ENCODE measurements around the gene FNDC5.

Gene FNDC5

GRCh38 chr1:32893198-32894018 lies 22.7 kb upstream of the FNDC5 start:
- DNase-seq (no peak), ATAC-seq (replicated peaks) (peak; percentile 44)
- no peak overlapping the region for H3K27ac Mint-ChIP-seq
- no peaks in the 10 kb centered on the region for H3K36me3 Mint-ChIP-seq (ENCODE audit: insufficient read depth)
- H3K4me1 Mint-ChIP-seq (ENCODE audit: low read depth in 2 of 2) = peaks cover 0 to 11% of the 10 kb centered on the region in 2 donors
- H3K9me3 Mint-ChIP-seq = no peaks in the 10 kb centered on the region
- peaks cover 55 to 100% of the 10 kb centered on the region in 2 donors for H3K27me3 Mint-ChIP-seq
- peak overlapping the region; percentile 70 to 75 for H3K4me3 Mint-ChIP-seq

GRCh38 chr1:32892368-32893197 lies 21.9 kb upstream of the FNDC5 start:
- H3K36me3 Mint-ChIP-seq (ENCODE audit: insufficient read depth) = no peaks in the 10 kb centered on the region
- H3K27ac Mint-ChIP-seq = peak overlapping the region in 1 of 2 donors; percentile 39
- peaks cover 57 to 100% of the 10 kb centered on the region in 2 donors for H3K27me3 Mint-ChIP-seq
- no peaks in the 10 kb centered on the region for H3K9me3 Mint-ChIP-seq
- peak overlapping the region; percentile 70 to 75 for H3K4me3 Mint-ChIP-seq
- DNase-seq (peak in 2 of 3 experiments; percentile 28 to 42), ATAC-seq (replicated peaks) (peak; percentile 82)
- peaks cover 0 to 11% of the 10 kb centered on the region in 2 donors for H3K4me1 Mint-ChIP-seq (ENCODE audit: low read depth in 2 of 2)

GRCh38 chr1:32891630-32892029 lies 20.9 kb upstream of the FNDC5 start:
- Mint-ChIP-seq H3K9me3 (no peaks in the 10 kb centered on the region), H3K4me1 (ENCODE audit: low read depth in 2 of 2) (peaks cover 0 to 14% of the 10 kb centered on the region in 2 donors), H3K36me3 (ENCODE audit: insufficient read depth) (no peaks in the 10 kb centered on the region), H3K4me3 (peak overlapping the region; percentile 62 to 75), H3K27ac (no peak overlapping the region), H3K27me3 (peaks cover 62 to 100% of the 10 kb centered on the region in 2 donors)
- DNase-seq (no peak), ATAC-seq (replicated peaks) (no peak)

GRCh38 chr1:32891241-32891570 lies 20.5 kb upstream of the FNDC5 start:
- DNase-seq = no peak

GRCh38 chr1:32890516-32891240 lies 20.0 kb upstream of the FNDC5 start:
- H3K27me3 Mint-ChIP-seq = peaks cover 60 to 98% of the 10 kb centered on the region in 2 donors

More at GRCh38 chr1:32891241-32891570, 20.5 kb upstream of the FNDC5 start:
- H3K4me1 Mint-ChIP-seq (ENCODE audit: low read depth in 2 of 2) = peaks cover 0 to 15% of the 10 kb centered on the region in 2 donors
- no peak overlapping the region for H3K4me3 Mint-ChIP-seq
- no peak overlapping the region for H3K27ac Mint-ChIP-seq
- H3K36me3 Mint-ChIP-seq (ENCODE audit: insufficient read depth) = no peaks in the 10 kb centered on the region
- H3K9me3 Mint-ChIP-seq = no peaks in the 10 kb centered on the region
- H3K27me3 Mint-ChIP-seq = peaks cover 58 to 98% of the 10 kb centered on the region in 2 donors
- no peak for ATAC-seq (replicated peaks)

GRCh38 chr1:32889731-32890278 lies 19.1 kb upstream of the FNDC5 start:
- Mint-ChIP-seq H3K9me3 (no peaks in the 10 kb centered on the region), H3K4me3 (no peak overlapping the region), H3K27ac (no peak overlapping the region), H3K36me3 (ENCODE audit: insufficient read depth) (no peaks in the 10 kb centered on the region), H3K4me1 (ENCODE audit: low read depth in 2 of 2) (peaks cover 0 to 18% of the 10 kb centered on the region in 2 donors), H3K27me3 (peaks cover 69 to 98% of the 10 kb centered on the region in 2 donors)
- ATAC-seq (replicated peaks) = no peak
- no peak for DNase-seq

More at GRCh38 chr1:32890516-32891240, 20.0 kb upstream of the FNDC5 start:
- H3K9me3 Mint-ChIP-seq = no peaks in the 10 kb centered on the region
- ATAC-seq (replicated peaks) = no peak
- H3K27ac Mint-ChIP-seq = no peak overlapping the region
- H3K4me3 Mint-ChIP-seq = no peak overlapping the region
- DNase-seq = no peak
- H3K36me3 Mint-ChIP-seq (ENCODE audit: insufficient read depth) = no peaks in the 10 kb centered on the region
- peaks cover 0 to 15% of the 10 kb centered on the region in 2 donors for H3K4me1 Mint-ChIP-seq (ENCODE audit: low read depth in 2 of 2)

- ATAC-seq (replicated peaks) = no peak
- no peak for DNase-seq
- Mint-ChIP-seq H3K4me1 (ENCODE audit: low read depth in 2 of 2) (peaks cover 0 to 18% of the 10 kb centered on the region in 2 donors), H3K27ac (no peak overlapping the region), H3K9me3 (no peaks in the 10 kb centered on the region), H3K4me3 (no peak overlapping the region), H3K36me3 (ENCODE audit: insufficient read depth) (no peaks in the 10 kb centered on the region), H3K27me3 (peaks cover 76 to 98% of the 10 kb centered on the region in 2 donors)
Measured at GRCh38 chr1:32888677-32889420, 18.1 kb upstream of the FNDC5 start.

- H3K27me3 Mint-ChIP-seq = peaks cover 83 to 98% of the 10 kb centered on the region in 2 donors
- peaks cover 0 to 14% of the 10 kb centered on the region in 2 donors for H3K4me1 Mint-ChIP-seq (ENCODE audit: low read depth in 2 of 2)
- no peak overlapping the region for H3K27ac Mint-ChIP-seq
- H3K4me3 Mint-ChIP-seq = no peak overlapping the region
- no peak for ATAC-seq (replicated peaks)
- no peaks in the 10 kb centered on the region for H3K9me3 Mint-ChIP-seq
- H3K36me3 Mint-ChIP-seq (ENCODE audit: insufficient read depth) = no peaks in the 10 kb centered on the region
- no peak for DNase-seq
Measured at GRCh38 chr1:32888134-32888533, 17.4 kb upstream of the FNDC5 start.

- no peak overlapping the region for H3K27ac Mint-ChIP-seq
- H3K4me1 Mint-ChIP-seq (ENCODE audit: low read depth in 2 of 2) = peaks cover 0 to 13% of the 10 kb centered on the region in 2 donors
- H3K36me3 Mint-ChIP-seq (ENCODE audit: insufficient read depth) = no peaks in the 10 kb centered on the region
- DNase-seq (no peak), ATAC-seq (replicated peaks) (no peak)
- no peaks in the 10 kb centered on the region for H3K9me3 Mint-ChIP-seq
- H3K27me3 Mint-ChIP-seq = peaks cover 82 to 95% of the 10 kb centered on the region in 2 donors
- H3K4me3 Mint-ChIP-seq = no peak overlapping the region
Measured at GRCh38 chr1:32887623-32888022, 16.9 kb upstream of the FNDC5 start.

GRCh38 chr1:32886828-32887414 lies 16.2 kb upstream of the FNDC5 start:
- no peaks in the 10 kb centered on the region for H3K36me3 Mint-ChIP-seq (ENCODE audit: insufficient read depth)
- H3K4me3 Mint-ChIP-seq = no peak overlapping the region
- H3K9me3 Mint-ChIP-seq = no peaks in the 10 kb centered on the region
- H3K27ac Mint-ChIP-seq = no peak overlapping the region
- DNase-seq (no peak), ATAC-seq (replicated peaks) (no peak)
- peaks cover 0 to 8% of the 10 kb centered on the region in 2 donors for H3K4me1 Mint-ChIP-seq (ENCODE audit: low read depth in 2 of 2)
- peaks cover 74 to 90% of the 10 kb centered on the region in 2 donors for H3K27me3 Mint-ChIP-seq

- peak; percentile 84 for ATAC-seq (replicated peaks)
- peaks cover 69 to 90% of the 10 kb centered on the region in 2 donors for H3K27me3 Mint-ChIP-seq
- H3K4me1 Mint-ChIP-seq (ENCODE audit: low read depth in 2 of 2) = peaks cover 0 to 8% of the 10 kb centered on the region in 2 donors
- peak; percentile 31 to 43 (median 42) for DNase-seq
- H3K27ac Mint-ChIP-seq = no peak within 1 kb of the TSS
- H3K9me3 Mint-ChIP-seq = no peaks in the 10 kb centered on the region
- H3K4me3 Mint-ChIP-seq = peak within 1 kb of the TSS; percentile 55 to 58
- H3K36me3 Mint-ChIP-seq (ENCODE audit: insufficient read depth) = no peaks in the 10 kb centered on the region
Measured at GRCh38 chr1:32886004-32886827, 15.5 kb upstream of the FNDC5 start, which contains the start of gene HPCA. Gene HPCA, plus strand, starts transcription at chr1:32886491. Its CDS starts 2,408 bp downstream, at chr1:32888899.
